AG04450 (cell line): ENCODE measurements around the gene ATP6V0D1. TPM values are rescaled to one million over a fixed set of nuclear protein-coding genes. Genes with fewer than 3 reads are reported as not detected.

ENCODE experiments used
- CTCF ChIA-PET: fragments of 300-600, 350-600 bp; formaldehyde crosslinking; extraction: SDS; loops from one replicate; lab custom pipeline; 2022; ENCODE audit warnings: antibody characterized with exemption, inconsistent platforms; lab: Charles Lee
- POLR2A ChIA-PET: fragments of 350-600 bp; formaldehyde crosslinking; extraction: SDS; loops from one replicate; lab custom pipeline; 2021; ENCODE audit warnings: antibody characterized with exemption, inconsistent platforms; lab: Yijun Ruan, JAX
- DNase-seq: peaks from one replicate; pipeline ENCODE4 v3.0.0-alpha.2; 2011; ENCODE audit warnings: low read depth, low spot score
- H3K27ac ChIP-seq: one replicate; pipeline ENCODE4 v1.5.1; 2012; ENCODE audit warnings: low read depth, low read length, control low read depth
- H3K27me3 ChIP-seq: one replicate; pipeline ENCODE4 v1.6.0; 2012; ENCODE audit warnings: low read length; ENCODE audit not compliant: control insufficient read depth, insufficient read depth
- H3K4me3 ChIP-seq: 2 replicates; pipeline ENCODE4 v1.5.1; 2011; ENCODE audit warnings: mild to moderate bottlenecking, low read depth, low read length, control low read depth
- H3K9me3 ChIP-seq: 2 replicates; pipeline ENCODE4 v1.5.1; 2012; ENCODE audit warnings: low read length; ENCODE audit not compliant: control insufficient read depth, insufficient read depth
- polyA plus RNA-seq: library from polyadenylated mRNA; depleted of rRNA; stranded (reverse); fragments of >200 nt; gene quantifications from 2 replicates; pipeline ENCODE4 v1.2.3, GENCODE V29; 2011
- TF ChIP-seq, protein P1 (sequence below): IDR thresholded peaks from 2 replicates; pipeline ENCODE4 v1.5.1; 2011; ENCODE audit warnings: low read depth, low read length, control low read depth, inconsistent platforms

ATP6V0D1 gene
- polyA plus RNA-seq, 1 experiment: 101 TPM

DNA sequence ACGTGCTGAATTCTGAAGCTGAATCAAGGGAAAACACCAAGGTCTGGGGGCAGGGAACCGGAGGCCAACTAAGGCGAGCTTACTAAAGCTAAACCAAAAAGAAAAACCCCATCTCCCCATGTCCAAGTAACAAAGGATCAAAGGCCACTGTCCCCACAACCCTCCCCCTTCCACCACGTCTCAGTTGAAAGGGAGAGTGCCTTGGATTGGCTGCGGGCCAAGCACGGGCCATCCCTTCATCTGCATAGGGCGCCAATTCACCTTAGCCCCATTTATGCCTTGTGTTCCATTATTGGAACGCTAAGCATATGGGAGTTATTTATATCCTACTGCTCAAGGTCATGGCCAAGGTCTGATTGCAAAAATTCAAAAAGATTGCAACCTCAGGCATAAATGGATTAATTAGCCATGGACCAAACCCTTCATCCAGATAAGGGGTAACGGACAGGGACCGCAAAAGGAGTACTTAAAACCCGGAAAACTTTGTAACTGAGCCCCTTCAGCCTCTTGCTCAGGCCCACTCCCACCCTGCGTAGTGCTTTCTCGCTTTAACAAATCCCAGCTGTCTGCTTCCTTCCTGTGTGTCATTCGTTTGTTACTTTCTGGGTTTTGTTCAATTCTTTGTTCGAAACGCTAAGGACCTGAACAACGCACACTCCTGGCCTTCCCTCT is 740 bp upstream of the ATP6V0D1 start:
- CTCF ChIA-PET: interaction anchor here (0.6 to 5.5 kb wide), 31 partner anchors 10 to 289 kb away, joined by 3 to 54 read pairs (median 4); partner anchors contain the start of genes ACD, CARMIL2, HSD11B2 and ZDHHC1
- TF ChIP-seq, protein P1, sequence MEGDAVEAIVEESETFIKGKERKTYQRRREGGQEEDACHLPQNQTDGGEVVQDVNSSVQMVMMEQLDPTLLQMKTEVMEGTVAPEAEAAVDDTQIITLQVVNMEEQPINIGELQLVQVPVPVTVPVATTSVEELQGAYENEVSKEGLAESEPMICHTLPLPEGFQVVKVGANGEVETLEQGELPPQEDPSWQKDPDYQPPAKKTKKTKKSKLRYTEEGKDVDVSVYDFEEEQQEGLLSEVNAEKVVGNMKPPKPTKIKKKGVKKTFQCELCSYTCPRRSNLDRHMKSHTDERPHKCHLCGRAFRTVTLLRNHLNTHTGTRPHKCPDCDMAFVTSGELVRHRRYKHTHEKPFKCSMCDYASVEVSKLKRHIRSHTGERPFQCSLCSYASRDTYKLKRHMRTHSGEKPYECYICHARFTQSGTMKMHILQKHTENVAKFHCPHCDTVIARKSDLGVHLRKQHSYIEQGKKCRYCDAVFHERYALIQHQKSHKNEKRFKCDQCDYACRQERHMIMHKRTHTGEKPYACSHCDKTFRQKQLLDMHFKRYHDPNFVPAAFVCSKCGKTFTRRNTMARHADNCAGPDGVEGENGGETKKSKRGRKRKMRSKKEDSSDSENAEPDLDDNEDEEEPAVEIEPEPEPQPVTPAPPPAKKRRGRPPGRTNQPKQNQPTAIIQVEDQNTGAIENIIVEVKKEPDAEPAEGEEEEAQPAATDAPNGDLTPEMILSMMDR: no peak
- Histone ChIP-seq H3K27me3 (no peaks in the 10 kb centered on the region), H3K27ac (peak overlapping the region; percentile 57), H3K9me3 (no peaks in the 10 kb centered on the region; the same call in 1 of the 2 replicates), H3K4me3 (peak overlapping the region; percentile 71)
- no peak for DNase-seq
- POLR2A ChIA-PET: interaction anchor here (0.6 to 1.5 kb wide), 10 partner anchors 8 to 451 kb away, joined by 3 to 5 read pairs (median 3); partner anchors contain the start of genes FHOD1 and RIPOR1

DNA sequence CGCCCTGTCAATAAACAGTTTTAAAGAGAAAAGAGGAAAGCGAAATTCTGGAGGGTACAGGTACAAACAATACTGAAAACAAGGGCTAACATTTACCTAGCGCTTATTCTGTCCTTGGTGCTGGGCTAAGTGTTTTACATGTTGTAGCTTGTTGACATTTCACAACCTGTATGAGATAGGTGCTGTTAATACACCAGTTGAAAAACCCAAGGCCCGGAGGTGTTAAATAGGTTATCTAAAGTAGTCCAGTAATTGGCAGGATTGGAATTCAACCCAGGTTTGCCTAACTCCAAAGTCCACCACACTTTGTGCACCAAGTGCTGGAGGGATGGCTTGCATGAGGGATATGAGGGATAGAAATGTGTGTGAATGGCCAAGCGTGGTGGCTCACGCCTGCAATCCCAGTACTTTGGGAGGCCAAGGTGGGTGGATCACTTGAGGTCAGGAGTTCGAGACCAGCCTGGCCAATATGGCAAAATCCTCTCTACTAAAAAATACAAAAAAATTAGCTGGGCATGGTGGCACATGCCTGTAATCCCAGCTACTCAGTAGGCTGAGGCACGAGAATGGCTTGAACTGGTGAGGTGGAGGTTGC is 2.9 kb downstream of the ATP6V0D1 start:
- CTCF ChIA-PET: interaction anchor here (1.7 kb wide), 2 partner anchors 12 to 50 kb away, joined by 5 to 12 read pairs; no protein-coding TSS in a partner anchor

DNA sequence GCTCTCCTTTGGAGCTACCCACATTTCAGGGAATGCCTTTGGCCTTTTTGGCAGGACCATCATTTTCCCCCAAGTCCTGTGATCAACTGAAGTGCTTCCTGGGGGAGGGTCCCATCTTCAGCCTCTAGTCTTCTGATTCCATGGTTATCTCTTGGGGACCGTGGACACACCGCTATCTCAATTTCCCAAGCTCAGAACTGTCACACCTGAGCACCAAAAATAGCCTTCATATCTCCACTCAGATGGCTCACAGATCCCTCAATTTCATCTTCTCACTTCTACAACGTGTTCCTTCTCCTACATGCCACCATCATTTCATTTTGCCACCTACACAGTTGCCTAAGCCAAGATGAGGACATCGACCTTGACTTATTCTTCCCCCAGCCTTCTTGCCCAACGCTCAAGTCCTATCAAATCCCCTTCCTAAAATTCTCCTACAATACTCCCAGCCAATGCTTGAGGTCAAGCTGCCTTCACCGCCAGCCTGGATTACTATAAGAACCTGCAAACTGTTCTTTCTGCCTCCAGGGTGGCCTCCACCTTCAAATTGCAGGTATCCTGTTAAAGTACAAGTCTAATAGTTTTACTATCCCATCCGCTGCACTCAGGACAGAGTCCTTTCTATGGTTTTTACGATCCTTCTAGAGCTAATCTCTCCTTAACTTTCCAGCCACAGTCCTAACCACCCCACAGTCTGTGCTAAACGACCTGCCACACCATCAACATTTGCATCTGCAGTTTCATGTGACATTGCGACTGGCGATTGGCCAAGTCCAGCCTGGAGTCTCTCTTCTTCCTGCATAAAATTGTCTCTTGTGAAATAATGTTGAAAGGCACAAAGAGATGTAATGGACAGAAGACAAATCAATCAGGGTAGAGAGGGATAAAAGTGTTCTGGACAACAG is 6.2 kb downstream of the ATP6V0D1 start:
- DNase-seq: no peak
- TF ChIP-seq, protein P1: no peak
- H3K27me3 ChIP-seq: no peaks in the 10 kb centered on the region
- H3K27ac ChIP-seq: peak overlapping the region; percentile 11
- no peak overlapping the region for H3K4me3 ChIP-seq
- ChIA-PET POLR2A (no interaction called here), CTCF (interaction anchor here (0.6 to 2.2 kb wide), 3 partner anchors 9 to 166 kb away, joined by 3 to 8 read pairs (median 3); no protein-coding TSS in a partner anchor)
- no peaks in the 10 kb centered on the region for H3K9me3 ChIP-seq

More for the DNA sequence above, 2.9 kb downstream of the ATP6V0D1 start:
- TF ChIP-seq, protein P1: no peak
- Histone ChIP-seq H3K4me3 (no peak overlapping the region), H3K27me3 (no peaks in the 10 kb centered on the region), H3K27ac (no peak overlapping the region), H3K9me3 (no peaks in the 10 kb centered on the region; the same call in 1 of the 2 replicates)
- POLR2A ChIA-PET: no interaction called here
- no peak for DNase-seq

GRCh38 chr16:67471758-67472384 is 9.1 kb downstream of the ATP6V0D1 start:
- no peak overlapping the region for H3K4me3 ChIP-seq
- H3K27ac ChIP-seq: no peak overlapping the region
- H3K9me3 ChIP-seq: no peaks in the 10 kb centered on the region
- TF ChIP-seq, protein P1: no peak
- no peak for DNase-seq
- no peaks in the 10 kb centered on the region for H3K27me3 ChIP-seq
- ChIA-PET POLR2A (no interaction called here), CTCF (no interaction called here)
